Cerebellar nuclear complex (tissue), 1 donor: ENCODE data around the gene CDH18.

ENCODE experiments used
- DNase-seq, 2 experiments: peaks; one replicate each; lab custom pipeline; 2025; lab: John Stamatoyannopoulos, UW

The CDH18 gene

GRCh38 chr5:19584131-19584530 lies 403.9 kb downstream of the CDH18 start:
- DNase-seq, result no peak

GRCh38 chr5:19577882-19578281 lies 410.1 kb downstream of the CDH18 start:
- no peak for DNase-seq

- no peak for DNase-seq
These were observed 420.0 kb downstream of the CDH18 start for GRCh38 chr5:19568004-19568403.

- DNase-seq, result no peak
These were observed 422.5 kb downstream of the CDH18 start for GRCh38 chr5:19565466-19565865.

- DNase-seq, result peak; percentile 25 to 58
These were observed 424.0 kb downstream of the CDH18 start for GRCh38 chr5:19564036-19564435.

GRCh38 chr5:19555876-19556275 lies 432.1 kb downstream of the CDH18 start:
- no peak for DNase-seq

GRCh38 chr5:19555436-19555835 lies 432.6 kb downstream of the CDH18 start:
- DNase-seq, result no peak

GRCh38 chr5:19554524-19554923 lies 433.5 kb downstream of the CDH18 start:
- no peak for DNase-seq

GRCh38 chr5:19547640-19548039 lies 440.4 kb downstream of the CDH18 start:
- DNase-seq, result no peak

GRCh38 chr5:19546521-19546920 lies 441.5 kb downstream of the CDH18 start:
- DNase-seq, result no peak

- DNase-seq, result no peak
These were observed 449.4 kb downstream of the CDH18 start for GRCh38 chr5:19538607-19539006.

GRCh38 chr5:19536387-19536786 lies 451.6 kb downstream of the CDH18 start:
- no peak for DNase-seq

GRCh38 chr5:19534751-19535150 lies 453.2 kb downstream of the CDH18 start:
- DNase-seq, result no peak

GRCh38 chr5:19532936-19533335 lies 455.1 kb downstream of the CDH18 start:
- DNase-seq, result no peak

GRCh38 chr5:19531374-19531952 lies 456.5 kb downstream of the CDH18 start:
- no peak for DNase-seq

GRCh38 chr5:19519448-19519847 lies 468.6 kb downstream of the CDH18 start:
- no peak for DNase-seq

- DNase-seq, result no peak
These were observed 489.1 kb downstream of the CDH18 start for GRCh38 chr5:19498852-19499251.

GRCh38 chr5:19497229-19497815 lies 490.7 kb downstream of the CDH18 start:
- peak in 1 of 2 experiments; percentile 72 for DNase-seq

GRCh38 chr5:19496056-19496455 lies 491.9 kb downstream of the CDH18 start:
- no peak for DNase-seq

GRCh38 chr5:19492861-19493260 lies 495.1 kb downstream of the CDH18 start:
- DNase-seq, result no peak

GRCh38 chr5:19488786-19489185 lies 499.2 kb downstream of the CDH18 start:
- peak; percentile 51 to 87 for DNase-seq

- DNase-seq, result no peak
These were observed 500.5 kb downstream of the CDH18 start for GRCh38 chr5:19487480-19487879.

GRCh38 chr5:19479562-19479961 lies 508.4 kb downstream of the CDH18 start:
- DNase-seq, result no peak

- no peak for DNase-seq
These were observed 526.0 kb downstream of the CDH18 start for GRCh38 chr5:19462019-19462418.
